ENCODE measurements around the gene RPS2. TPM values are rescaled to one million over a fixed set of nuclear protein-coding genes. Genes with fewer than 3 reads are reported as not detected.

RPS2 gene
- total RNA-seq, 2 experiments from 2014 or later, result 7,042 to 7,057 TPM

GRCh38 chr16:1977875-1978268, 13.2 kb upstream of the RPS2 start:
- no peak for DNase-seq
- CTCF ChIA-PET, result no interaction called here
- Mint-ChIP-seq H3K27me3 (ENCODE audit: low read depth) (peaks cover 18% of the 10 kb centered on the region), H3K4me3 (no peak overlapping the region), H3K4me1 (ENCODE audit: low read depth) (peaks cover 7% of the 10 kb centered on the region), H3K36me3 (ENCODE audit: low read depth) (peaks cover 29% of the 10 kb centered on the region), H3K9me3 (no peaks in the 10 kb centered on the region), H3K27ac (no peak overlapping the region)
- intact Hi-C loops (cut with micrococcal nuclease), result no loop called here

- intact Hi-C loops (cut with micrococcal nuclease), result no loop called here
- no peak for DNase-seq
- H3K36me3 Mint-ChIP-seq (ENCODE audit: low read depth), result peaks cover 29% of the 10 kb centered on the region
- peaks cover 10% of the 10 kb centered on the region for H3K4me1 Mint-ChIP-seq (ENCODE audit: low read depth)
- H3K27me3 Mint-ChIP-seq (ENCODE audit: low read depth), result peaks cover 12% of the 10 kb centered on the region
- no peak overlapping the region for H3K4me3 Mint-ChIP-seq
- H3K27ac Mint-ChIP-seq, result no peak overlapping the region
- H3K9me3 Mint-ChIP-seq, result no peaks in the 10 kb centered on the region
- CTCF ChIA-PET, result interaction anchor here (0.5 kb wide), 1 partner anchor 1626 kb away, joined by 3 read pairs; no protein-coding TSS in a partner anchor
Measured at GRCh38 chr16:1976951-1977874, 12.6 kb upstream of the RPS2 start.

GRCh38 chr16:1976216-1976520, 11.5 kb upstream of the RPS2 start:
- CTCF ChIA-PET, result no interaction called here
- intact Hi-C loops (cut with micrococcal nuclease), result no loop called here
- no peak for DNase-seq
- H3K36me3 Mint-ChIP-seq (ENCODE audit: low read depth), result peaks cover 34% of the 10 kb centered on the region
- H3K4me1 Mint-ChIP-seq (ENCODE audit: low read depth), result peaks cover 19% of the 10 kb centered on the region
- no peak overlapping the region for H3K4me3 Mint-ChIP-seq
- peaks cover 5% of the 10 kb centered on the region for H3K27me3 Mint-ChIP-seq (ENCODE audit: low read depth)
- no peak overlapping the region for H3K27ac Mint-ChIP-seq
- no peaks in the 10 kb centered on the region for H3K9me3 Mint-ChIP-seq

- Mint-ChIP-seq H3K4me3 (no peak overlapping the region), H3K27ac (no peak overlapping the region), H3K9me3 (no peaks in the 10 kb centered on the region), H3K36me3 (ENCODE audit: low read depth) (peaks cover 34% of the 10 kb centered on the region), H3K4me1 (ENCODE audit: low read depth) (peaks cover 24% of the 10 kb centered on the region), H3K27me3 (ENCODE audit: low read depth) (peaks cover 3% of the 10 kb centered on the region)
- DNase-seq, result no peak
- intact Hi-C loops (cut with micrococcal nuclease), result no loop called here
- CTCF ChIA-PET, result interaction anchor here (1.0 kb wide), 1 partner anchor 9 kb away, joined by 3 read pairs; no protein-coding TSS in a partner anchor
Measured at GRCh38 chr16:1975432-1976215, 11.0 kb upstream of the RPS2 start.

GRCh38 chr16:1974157-1975070, 9.8 kb upstream of the RPS2 start:
- H3K27ac Mint-ChIP-seq, result no peak overlapping the region
- H3K27me3 Mint-ChIP-seq (ENCODE audit: low read depth), result no peaks in the 10 kb centered on the region
- peak overlapping the region; percentile 38 for H3K4me3 Mint-ChIP-seq
- intact Hi-C loops (cut with micrococcal nuclease), result no loop called here
- peaks cover 28% of the 10 kb centered on the region for H3K4me1 Mint-ChIP-seq (ENCODE audit: low read depth)
- CTCF ChIA-PET, result no interaction called here
- no peaks in the 10 kb centered on the region for H3K9me3 Mint-ChIP-seq
- peaks cover 33% of the 10 kb centered on the region for H3K36me3 Mint-ChIP-seq (ENCODE audit: low read depth)
- DNase-seq, result no peak

GRCh38 chr16:1973461-1974156, 9.0 kb upstream of the RPS2 start:
- H3K36me3 Mint-ChIP-seq (ENCODE audit: low read depth), result peaks cover 31% of the 10 kb centered on the region
- no peak overlapping the region for H3K27ac Mint-ChIP-seq
- CTCF ChIA-PET, result no interaction called here
- DNase-seq, result no peak
- H3K4me1 Mint-ChIP-seq (ENCODE audit: low read depth), result peaks cover 28% of the 10 kb centered on the region
- no peaks in the 10 kb centered on the region for H3K27me3 Mint-ChIP-seq (ENCODE audit: low read depth)
- intact Hi-C loops (cut with micrococcal nuclease), result no loop called here
- H3K4me3 Mint-ChIP-seq, result peak overlapping the region; percentile 91
- H3K9me3 Mint-ChIP-seq, result no peaks in the 10 kb centered on the region

DNA sequence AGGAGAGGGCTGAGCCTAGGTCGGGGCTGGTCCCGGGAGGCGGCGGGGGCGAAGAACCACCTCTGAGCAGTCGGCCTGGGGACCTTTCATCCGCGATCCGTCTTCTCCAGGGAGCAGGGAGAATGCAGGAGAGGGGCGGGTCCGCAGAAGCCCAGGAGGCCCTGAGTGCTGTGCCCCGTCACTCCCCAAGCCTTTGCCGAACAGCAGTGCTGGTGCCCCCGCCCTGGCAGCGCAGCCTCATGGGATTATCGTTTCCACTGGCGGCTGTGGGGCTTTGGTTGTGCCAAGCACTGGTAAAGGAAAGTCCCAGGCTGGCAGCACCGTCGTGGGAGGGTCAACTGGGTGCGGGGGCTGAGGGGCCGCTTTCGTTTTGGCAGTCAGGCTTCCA, 7.9 kb upstream of the RPS2 start:
- Mint-ChIP-seq H3K27ac (no peak overlapping the region), H3K4me1 (ENCODE audit: low read depth) (peaks cover 28% of the 10 kb centered on the region), H3K27me3 (ENCODE audit: low read depth) (no peaks in the 10 kb centered on the region), H3K4me3 (peak overlapping the region; percentile 91), H3K36me3 (ENCODE audit: low read depth) (peaks cover 27% of the 10 kb centered on the region), H3K9me3 (no peaks in the 10 kb centered on the region)
- CTCF ChIA-PET, result no interaction called here
- no peak for DNase-seq
- intact Hi-C loops (cut with micrococcal nuclease), result loop anchor here (1.0 kb wide), 2 partner anchors 8 to 190 kb away; partner anchors contain the start of genes NUBP2, RPS2 and SPSB3

DNA sequence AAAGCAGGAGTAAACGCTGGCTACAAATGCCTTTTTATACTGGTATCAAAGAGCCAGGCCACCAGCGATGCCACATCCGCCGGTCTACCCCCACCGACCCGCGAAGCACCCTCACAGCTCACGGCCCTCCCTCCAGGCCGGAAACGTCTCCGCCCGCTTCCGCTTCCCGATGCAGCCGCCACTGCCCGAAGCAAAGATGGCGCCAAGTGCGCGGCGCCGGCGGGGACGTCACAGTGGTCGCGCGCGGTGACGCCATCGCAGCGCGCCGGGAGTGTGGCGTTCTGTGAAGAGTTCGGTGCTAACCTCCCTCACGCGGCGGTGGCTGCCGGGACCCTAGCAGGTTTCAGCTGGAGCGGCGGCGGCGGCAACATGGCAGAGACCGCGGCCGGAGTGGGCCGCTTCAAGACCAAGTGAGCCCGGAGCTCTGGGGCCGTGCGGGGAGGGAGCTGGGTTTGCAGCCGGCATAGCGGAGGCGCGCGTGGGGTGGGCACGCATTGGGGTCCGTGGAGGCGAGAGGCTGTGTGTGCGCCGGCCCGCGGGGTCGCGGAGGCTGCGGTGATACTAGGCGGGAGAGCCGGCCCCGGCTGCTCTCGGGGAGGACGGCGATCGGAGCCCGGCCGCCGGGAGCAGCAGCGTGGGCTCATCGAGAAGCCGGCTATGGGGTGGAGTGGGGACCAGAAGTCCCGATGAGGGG, 7.3 kb upstream of the RPS2 start, which contains the start of gene TBL3:
Gene TBL3, plus strand, starts transcription at position 258 of the 694 bp plus-strand sequence. Its CDS starts 112 bp downstream, at position 370.
- peak within 1 kb of the TSS; percentile 89 for H3K27ac Mint-ChIP-seq
- H3K4me3 Mint-ChIP-seq, result peak within 1 kb of the TSS; percentile 91
- CTCF ChIA-PET, result interaction anchor here (0.6 to 1.2 kb wide), 3 partner anchors 9 to 1103 kb away, joined by 3 to 5 read pairs (median 5); no protein-coding TSS in a partner anchor
- peaks cover 28% of the 10 kb centered on the region for H3K4me1 Mint-ChIP-seq (ENCODE audit: low read depth)
- H3K27me3 Mint-ChIP-seq (ENCODE audit: low read depth), result no peaks in the 10 kb centered on the region
- no peaks in the 10 kb centered on the region for H3K9me3 Mint-ChIP-seq
- DNase-seq, result peak; percentile 96
- intact Hi-C loops (cut with micrococcal nuclease), result loop anchor here (1.0 to 2.0 kb wide), 5 partner anchors 8 to 190 kb away; partner anchors contain the start of genes GFER, NDUFB10, NUBP2 and RPS2
- H3K36me3 Mint-ChIP-seq (ENCODE audit: low read depth), result peaks cover 24% of the 10 kb centered on the region

DNA sequence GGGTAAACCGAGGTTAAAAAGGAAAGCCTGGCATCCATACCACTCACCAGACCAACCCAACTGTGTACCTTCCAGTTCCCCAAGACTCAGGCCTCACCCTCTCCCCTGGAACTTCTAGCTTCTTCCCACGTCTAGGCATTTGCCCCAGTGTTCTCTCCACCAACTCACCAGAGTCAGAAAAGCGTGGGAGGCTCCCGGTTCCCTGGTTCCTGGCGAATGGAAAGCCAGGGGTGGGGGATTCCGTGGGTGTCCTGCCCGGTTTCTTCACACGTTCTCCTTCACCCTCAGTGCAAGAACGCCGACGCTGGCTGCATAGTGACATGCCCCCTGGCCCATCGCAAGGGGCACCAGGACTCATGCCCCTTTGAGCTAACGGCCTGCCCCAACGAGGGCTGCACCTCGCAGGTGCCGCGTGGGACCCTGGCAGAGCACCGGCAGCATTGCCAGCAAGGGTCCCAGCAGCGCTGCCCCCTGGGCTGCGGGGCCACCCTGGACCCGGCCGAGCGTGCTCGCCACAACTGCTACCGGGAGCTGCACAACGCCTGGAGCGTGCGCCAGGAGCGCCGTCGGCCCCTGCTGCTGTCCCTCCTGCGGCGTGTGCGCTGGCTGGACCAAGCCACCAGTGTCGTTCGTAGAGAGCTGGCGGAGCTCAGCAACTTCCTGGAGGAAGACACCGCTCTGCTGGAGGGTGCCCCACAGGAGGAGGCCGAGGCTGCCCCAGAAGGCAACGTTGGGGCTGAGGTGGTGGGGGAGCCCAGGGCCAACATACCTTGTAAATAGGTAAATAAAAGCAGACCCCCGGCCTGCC, 3.7 kb upstream of the RPS2 start:
- Mint-ChIP-seq H3K36me3 (ENCODE audit: low read depth) (peaks cover 25% of the 10 kb centered on the region), H3K9me3 (no peaks in the 10 kb centered on the region), H3K4me1 (ENCODE audit: low read depth) (peaks cover 40% of the 10 kb centered on the region), H3K27me3 (ENCODE audit: low read depth) (no peaks in the 10 kb centered on the region), H3K27ac (no peak overlapping the region), H3K4me3 (no peak overlapping the region)
- CTCF ChIA-PET, result no interaction called here
- DNase-seq, result no peak
- intact Hi-C loops (cut with micrococcal nuclease), result no loop called here

- CTCF ChIA-PET, result interaction anchor here (1.2 to 1.4 kb wide), 2 partner anchors 15 to 38 kb away, joined by 3 to 4 read pairs; no protein-coding TSS in a partner anchor
- peak within 1 kb of the TSS; percentile 95 for H3K27ac Mint-ChIP-seq
- H3K36me3 Mint-ChIP-seq (ENCODE audit: low read depth), result peaks cover 38% of the 10 kb centered on the region
- H3K9me3 Mint-ChIP-seq, result no peaks in the 10 kb centered on the region
- H3K4me1 Mint-ChIP-seq (ENCODE audit: low read depth), result peaks cover 41% of the 10 kb centered on the region
- H3K27me3 Mint-ChIP-seq (ENCODE audit: low read depth), result no peaks in the 10 kb centered on the region
- peak within 1 kb of the TSS; percentile 97 for H3K4me3 Mint-ChIP-seq
- no peak for DNase-seq
- intact Hi-C loops (cut with micrococcal nuclease), result no loop called here
Measured at GRCh38 chr16:1966460-1966859, 1.8 kb upstream of the RPS2 start, which contains the start of gene RNF151. Gene RNF151 (plus strand): TSS chr16:1966856. CDS start chr16:1966882, 26 bp downstream.
